Prostate gland (tissue), 1 donor: ENCODE data around the gene FBXL5.

ENCODE experiments used
- POLR2A ChIP-seq: fragments of 450-650 bp; IDR thresholded peaks from one replicate; pipeline ENCODE4 v1.6.1; 2016; ENCODE audit warnings: antibody characterized with exemption, mild to moderate bottlenecking
- POLR2AphosphoS5 ChIP-seq: sonication (generic); formaldehyde crosslinking; IDR thresholded peaks from one replicate; pipeline ENCODE4 v1.6.1; 2017; ENCODE audit warnings: antibody characterized with exemption

DNA sequence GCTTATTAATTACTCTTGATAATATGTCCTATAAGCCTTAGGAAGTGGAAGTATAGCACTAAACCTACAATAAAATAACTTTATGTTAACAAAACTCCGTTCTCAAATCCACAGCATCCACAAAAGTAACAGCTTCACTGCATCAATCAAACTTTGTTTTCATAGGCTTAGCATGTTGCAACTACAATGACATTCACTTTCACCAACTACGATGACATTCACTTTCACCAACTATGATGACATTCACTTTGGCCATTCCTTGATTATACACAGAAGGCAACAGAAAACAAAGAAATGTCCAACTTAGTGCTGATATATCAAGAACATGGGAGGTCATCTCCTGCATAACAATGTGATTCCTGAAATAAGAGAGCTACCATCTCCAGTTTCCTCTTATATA lies 44.3 kb downstream of the FBXL5 start:
- no peak for TF ChIP-seq POLR2A
- no peak for TF ChIP-seq POLR2AphosphoS5
